Stomach (tissue), 9 donors: ENCODE data around the gene RING1. TPM values are rescaled to one million over a fixed set of nuclear protein-coding genes. Genes with fewer than 3 reads are reported as not detected.

ENCODE experiments used
- DNase-seq, 2 donors: peaks; one replicate each; pipeline versions ENCODE4 v3.0.0 to v3.0.0-alpha.2; 2013 to 2019
- H3K27ac ChIP-seq, 5 donors: fragments of 200-600 bp in 4 of 5; sonication (generic) in 4 of 5; one replicate each; pipeline ENCODE4 v1.5.1; 2013 to 2019; ENCODE audit warnings: mild to moderate bottlenecking in 1 of 5, moderate library complexity in 1 of 5
- H3K27me3 ChIP-seq, 3 donors: fragments of 200-600 bp; sonication (generic); one replicate each; pipeline ENCODE4 v1.5.1; 2017 to 2019; ENCODE audit warnings: mixed run types in 1 of 3
- H3K36me3 ChIP-seq, 4 donors: fragments of 200-600 bp; sonication (generic); 1 replicate in 3 of 4; 2 replicates in 1 of 4; pipeline ENCODE4 v1.5.1; 2016 to 2019
- H3K4me1 ChIP-seq, 4 donors: fragments of 200-600 bp; sonication (generic); one replicate each; pipeline ENCODE4 v1.5.1; 2016 to 2019
- H3K4me3 ChIP-seq, 4 donors: fragments of 200-600 bp; sonication (generic) in 3 of 4; one replicate each; pipeline ENCODE4 v1.5.1; 2016 to 2019; ENCODE audit warnings: mild to moderate bottlenecking in 1 of 4
- H3K9me3 ChIP-seq, 4 donors: fragments of 200-600 bp; sonication (generic); one replicate each; pipeline ENCODE4 v1.5.1; 2016 to 2019
- EP300 ChIP-seq: sonication (generic); formaldehyde crosslinking; IDR thresholded peaks from one replicate; pipeline ENCODE4 v1.6.1; 2017; ENCODE audit warnings: antibody characterized with exemption
- POLR2A ChIP-seq, 4 donors: fragments of 450-650 bp; IDR thresholded peaks; one replicate each; pipeline ENCODE4 v1.6.1; 2016; ENCODE audit warnings: antibody characterized with exemption in 4 of 4, control low read depth in 2 of 4, mild to moderate bottlenecking in 1 of 4, moderate library complexity in 1 of 4
- POLR2AphosphoS5 ChIP-seq, 3 donors: sonication (generic); formaldehyde crosslinking; IDR thresholded peaks; one replicate each; pipeline ENCODE4 v1.6.1; 2016; ENCODE audit warnings: antibody characterized with exemption in 3 of 3
- WGBS, 5 donors: extraction: QIAGEN DNeasy Blood & Tissue Kit in 3 of 5; methylation state at CpG; one replicate each; pipeline versions ENCODE4 v1.1.5 to v1.1.7; 2013 to 2018; 5-methylcytosine and 5-hydroxymethylcytosine counted together
- intact Hi-C: fragments of 100-400 bp; cut with DNase I; formaldehyde crosslinking; loops from one replicate; pipeline ENCODE4 v1.15.1; 2023; ENCODE audit warnings: low total_unique reads
- polyA plus RNA-seq, 3 donors: library from polyadenylated mRNA; stranded (reverse); fragments of 200-250 nt; gene quantifications; one replicate each; pipeline ENCODE4 v1.2.3, GENCODE V29; 2013
- total RNA-seq, 5 donors: library from RNA; depleted of rRNA; stranded (reverse); fragments of >200 nt; gene quantifications; one replicate each; pipeline versions ENCODE4 v1.1.0 to v1.2.3, GENCODE V29; 2014 to 2016
- TF ChIP-seq, protein P1 (sequence below), 7 experiments: fragments of 450-650 bp in 4 of 7; fragments of 200-600 bp in 3 of 7; sonication (generic) in 3 of 7; IDR thresholded peaks; one replicate each; pipeline ENCODE4 v1.5.1; 2016 to 2019; ENCODE audit warnings: antibody characterized with exemption in 7 of 7, control low read depth in 2 of 7, mild to moderate bottlenecking in 1 of 7
- donor health status: healthy with polysubstance abuse.
- donor health status: Bipolar disorder and iron deficiency.
- donor health status: healthy.

RING1 gene
- total and polyA plus RNA-seq, 8 donors, result 14.3 to 140 (median 28.9) TPM

DNA sequence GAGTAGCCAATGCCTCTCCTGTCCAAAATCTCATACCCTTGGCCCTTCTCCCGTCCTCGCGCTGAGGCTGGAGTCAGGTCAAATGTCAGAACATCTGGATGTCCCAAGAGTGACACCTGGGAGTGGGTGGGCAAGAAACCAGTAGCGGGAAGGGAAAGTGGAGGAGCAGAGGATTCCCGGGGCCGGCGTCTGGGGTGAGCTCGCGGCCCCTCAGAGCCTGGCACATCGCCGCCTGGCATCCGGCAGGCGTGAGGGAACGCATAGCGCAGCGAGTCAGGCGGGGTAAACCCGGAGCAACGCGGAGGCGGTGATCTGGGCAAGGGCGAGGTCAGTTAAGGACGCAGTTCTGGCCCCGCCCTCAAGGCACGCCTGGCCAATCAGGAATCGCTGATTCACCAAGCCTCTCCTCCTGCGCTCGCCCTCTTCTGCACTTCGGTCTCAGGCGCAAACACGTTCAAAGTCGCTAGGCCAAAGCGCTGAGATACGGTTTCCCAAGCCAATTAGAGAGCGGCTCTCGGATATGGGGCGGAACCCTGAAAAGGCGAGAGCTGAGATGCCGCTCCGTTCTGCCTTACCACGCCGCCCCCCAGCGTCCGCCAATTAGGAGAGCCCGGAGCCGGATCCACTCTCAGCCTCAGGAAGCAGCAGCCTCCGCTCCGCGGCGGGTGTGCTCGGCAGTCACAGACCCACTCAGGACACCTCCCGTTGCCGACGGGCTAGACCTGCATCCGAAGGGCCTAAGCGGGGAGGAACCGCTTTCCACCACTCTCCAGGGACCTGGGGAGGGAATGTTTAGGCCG, 40.8 kb downstream of the RING1 start:
- H3K27ac ChIP-seq, result peak overlapping the region; percentile 90 to 97 (median 95)
- H3K36me3 ChIP-seq, result peaks cover 0 to 17% (median 16%) of the 10 kb centered on the region in 4 donors
- H3K4me3 ChIP-seq, result peak overlapping the region; percentile 45 to 61 (median 52)
- TF ChIP-seq POLR2A (IDR thresholded peaks at IDR 0.05) (peak in 2 of 4 donors; percentile 16 to 90), EP300 (no peak), POLR2AphosphoS5 (IDR thresholded peaks at IDR 0.05) (peak; percentile 55 to 90 (median 89))
- TF ChIP-seq, protein P1, sequence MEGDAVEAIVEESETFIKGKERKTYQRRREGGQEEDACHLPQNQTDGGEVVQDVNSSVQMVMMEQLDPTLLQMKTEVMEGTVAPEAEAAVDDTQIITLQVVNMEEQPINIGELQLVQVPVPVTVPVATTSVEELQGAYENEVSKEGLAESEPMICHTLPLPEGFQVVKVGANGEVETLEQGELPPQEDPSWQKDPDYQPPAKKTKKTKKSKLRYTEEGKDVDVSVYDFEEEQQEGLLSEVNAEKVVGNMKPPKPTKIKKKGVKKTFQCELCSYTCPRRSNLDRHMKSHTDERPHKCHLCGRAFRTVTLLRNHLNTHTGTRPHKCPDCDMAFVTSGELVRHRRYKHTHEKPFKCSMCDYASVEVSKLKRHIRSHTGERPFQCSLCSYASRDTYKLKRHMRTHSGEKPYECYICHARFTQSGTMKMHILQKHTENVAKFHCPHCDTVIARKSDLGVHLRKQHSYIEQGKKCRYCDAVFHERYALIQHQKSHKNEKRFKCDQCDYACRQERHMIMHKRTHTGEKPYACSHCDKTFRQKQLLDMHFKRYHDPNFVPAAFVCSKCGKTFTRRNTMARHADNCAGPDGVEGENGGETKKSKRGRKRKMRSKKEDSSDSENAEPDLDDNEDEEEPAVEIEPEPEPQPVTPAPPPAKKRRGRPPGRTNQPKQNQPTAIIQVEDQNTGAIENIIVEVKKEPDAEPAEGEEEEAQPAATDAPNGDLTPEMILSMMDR (IDR thresholded peaks at IDR 0.05), result no peak
- no peaks in the 10 kb centered on the region for H3K9me3 ChIP-seq
- peaks cover 22 to 40% (median 28%) of the 10 kb centered on the region in 4 donors for H3K4me1 ChIP-seq
- intact Hi-C loops, result loop anchor here (5.0 to 10.0 kb wide), 2 partner anchors 87 to 244 kb away; partner anchors contain the start of gene HLA-DOA
- WGBS, 5 donors, result 0% methylated on average over 26 to 58 of the region's 58 CpGs
- peak; percentile 98 to 99 for DNase-seq
- no peaks in the 10 kb centered on the region for H3K27me3 ChIP-seq

DNA sequence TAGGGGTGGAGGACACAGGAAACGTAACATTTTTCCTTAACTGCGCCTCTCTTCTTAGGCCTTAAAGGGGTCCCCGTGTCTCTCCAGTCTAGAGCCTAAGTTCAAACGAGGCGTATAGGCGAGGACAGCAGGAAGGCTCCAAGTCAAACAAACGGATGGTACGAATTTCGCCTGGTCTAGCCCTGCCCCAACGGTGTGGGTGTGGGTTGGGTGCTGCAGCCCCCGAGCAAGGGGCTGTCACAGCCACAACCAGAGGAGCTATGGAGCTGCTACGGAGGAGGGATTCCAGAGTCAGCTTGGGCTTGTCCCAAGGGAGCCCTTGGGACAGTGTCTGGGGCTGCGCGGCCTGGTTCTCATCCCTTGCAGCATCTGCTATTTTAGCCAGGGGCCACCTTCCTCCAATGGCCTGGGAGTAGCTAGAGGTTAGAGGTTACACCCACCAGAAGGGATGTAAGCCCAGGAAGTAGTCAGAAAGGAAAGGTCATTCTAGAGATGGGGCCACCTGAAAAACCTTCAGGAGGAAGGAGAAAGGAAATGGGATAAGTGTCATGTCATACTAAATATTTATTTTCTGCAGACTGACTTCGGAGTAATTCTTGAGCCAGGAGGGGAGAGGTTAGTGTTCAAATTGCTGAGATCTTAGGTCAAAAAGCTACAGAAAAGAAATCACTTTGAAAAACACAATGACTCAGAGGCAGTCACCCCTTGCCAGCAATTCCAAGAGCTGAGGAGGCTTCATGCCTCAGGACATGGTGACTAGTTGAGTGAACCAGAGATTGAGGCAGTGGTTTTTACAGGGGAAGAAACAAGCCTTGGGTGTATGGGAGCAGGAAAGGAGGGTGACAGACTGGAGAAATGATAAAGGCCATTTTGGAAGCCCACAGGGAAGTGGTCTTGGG, 41.7 kb downstream of the RING1 start:
- Histone ChIP-seq H3K36me3 (peaks cover 0 to 19% (median 18%) of the 10 kb centered on the region in 4 donors), H3K27me3 (no peaks in the 10 kb centered on the region), H3K4me1 (peaks cover 22 to 40% (median 28%) of the 10 kb centered on the region in 4 donors), H3K27ac (peak overlapping the region; percentile 90 to 97 (median 95)), H3K9me3 (no peaks in the 10 kb centered on the region), H3K4me3 (peak overlapping the region; percentile 45 to 61 (median 52))
- intact Hi-C loops, result loop anchor here (5.0 to 10.0 kb wide), 2 partner anchors 88 to 245 kb away; partner anchors contain the start of gene HLA-DOA
- WGBS, 5 donors, result 10 to 18% (median 13%) methylated on average over 14 to 15 of the region's 15 CpGs
- no peak for TF ChIP-seq POLR2AphosphoS5 (IDR thresholded peaks at IDR 0.05)
- TF ChIP-seq POLR2A (IDR thresholded peaks at IDR 0.05), result no peak
- TF ChIP-seq EP300, result no peak
- TF ChIP-seq, protein P1 (IDR thresholded peaks at IDR 0.05), result no peak
- DNase-seq, result no peak

DNA sequence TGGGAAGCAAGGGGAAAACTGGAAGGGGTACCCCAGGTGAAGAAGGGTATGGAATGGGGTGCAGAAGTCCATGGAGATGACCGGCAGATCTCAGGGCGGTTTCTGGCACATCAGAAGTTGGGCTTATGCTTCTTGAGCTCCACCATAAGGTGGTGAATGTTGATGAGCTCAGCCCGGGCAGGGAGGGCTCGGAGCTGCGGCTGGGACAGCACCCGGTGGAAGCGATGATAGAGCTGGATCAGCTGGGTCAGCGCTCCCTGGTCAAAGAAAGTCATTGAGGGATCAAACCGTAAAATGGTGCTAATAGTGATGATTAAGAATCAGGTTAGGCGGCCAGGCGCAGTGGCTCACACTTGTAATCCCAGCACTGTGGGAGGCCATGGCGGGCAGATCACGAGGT, 42.4 kb downstream of the RING1 start:
- Histone ChIP-seq H3K36me3 (peaks cover 0 to 26% (median 22%) of the 10 kb centered on the region in 4 donors), H3K4me3 (no peak overlapping the region), H3K4me1 (peaks cover 22 to 40% (median 28%) of the 10 kb centered on the region in 4 donors), H3K27ac (peak overlapping the region in 4 of 5 donors; percentile 90 to 97 (median 96)), H3K9me3 (no peaks in the 10 kb centered on the region), H3K27me3 (no peaks in the 10 kb centered on the region)
- WGBS, 5 donors, result 93 to 98% (median 96%) methylated on average over 13 of the region's 13 CpGs
- TF ChIP-seq EP300, result no peak
- TF ChIP-seq, protein P1 (IDR thresholded peaks at IDR 0.05), result no peak
- TF ChIP-seq POLR2A (IDR thresholded peaks at IDR 0.05), result no peak
- TF ChIP-seq POLR2AphosphoS5 (IDR thresholded peaks at IDR 0.05), result no peak
- intact Hi-C loops, result no loop called here
- DNase-seq, result no peak

DNA sequence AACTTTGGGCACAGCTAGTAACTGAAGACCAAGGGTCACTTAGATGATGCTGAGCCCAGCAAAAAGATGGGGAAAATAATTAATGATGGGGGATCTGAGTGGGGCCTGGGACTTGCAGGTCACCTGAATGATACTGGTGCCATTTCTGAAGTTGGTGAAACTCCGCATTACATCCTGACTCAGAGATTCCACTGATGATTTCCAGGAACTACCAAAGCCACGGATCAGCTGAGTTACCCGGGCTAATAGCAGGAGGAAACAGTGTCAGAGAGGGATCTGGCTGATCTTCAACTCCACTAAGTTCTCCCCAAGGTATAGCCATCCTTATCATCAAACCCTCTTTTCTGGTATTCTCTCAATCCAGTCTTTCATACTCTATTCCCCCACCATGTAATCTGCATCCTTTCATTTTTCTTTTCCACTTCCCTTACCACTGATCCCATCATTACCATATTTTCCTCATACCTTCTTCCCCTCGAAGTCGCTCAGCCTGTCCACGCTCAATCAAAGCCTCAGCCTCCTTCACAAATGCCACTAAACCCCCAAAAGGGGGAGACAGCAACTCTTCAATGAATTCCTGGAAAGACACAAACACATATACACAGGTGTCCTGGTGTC, 43.2 kb downstream of the RING1 start:
- no peak for DNase-seq
- H3K27ac ChIP-seq, result no peak overlapping the region
- TF ChIP-seq, protein P1 (IDR thresholded peaks at IDR 0.05), result no peak
- TF ChIP-seq EP300 (no peak), POLR2AphosphoS5 (IDR thresholded peaks at IDR 0.05) (no peak), POLR2A (IDR thresholded peaks at IDR 0.05) (no peak)
- H3K27me3 ChIP-seq, result no peaks in the 10 kb centered on the region
- H3K4me1 ChIP-seq, result peaks cover 22 to 40% (median 28%) of the 10 kb centered on the region in 4 donors
- H3K4me3 ChIP-seq, result no peak overlapping the region
- WGBS, 5 donors, result 85 to 89% (median 87%) methylated on average over 6 of the region's 6 CpGs
- intact Hi-C loops, result no loop called here
- H3K9me3 ChIP-seq, result no peaks in the 10 kb centered on the region
- H3K36me3 ChIP-seq, result peaks cover 0 to 28% (median 26%) of the 10 kb centered on the region in 4 donors
